ENCODE data around the gene CLN5. TPM values are rescaled to one million over a fixed set of nuclear protein-coding genes. Genes with fewer than 3 reads are reported as not detected.

CLN5 gene
- polyA plus RNA-seq, 1 donor from 2014 or later, result 25.9 TPM

GRCh38 chr13:77000475-77000874, 8.6 kb downstream of the CLN5 start:
- Histone ChIP-seq H3K4me3 (ENCODE audit: low read length) (no peak overlapping the region), H4K20me1 (ENCODE audit: insufficient read depth) (no peaks in the 10 kb centered on the region), H3K9ac (ENCODE audit: low read length) (no peak overlapping the region), H3K9me2 (ENCODE audit: insufficient read depth, low read length) (no peaks in the 10 kb centered on the region), H3K79me2 (replicated peaks; ENCODE audit: insufficient read depth, low read length) (peaks cover 2% of the 10 kb centered on the region), H3K36me3 (ENCODE audit: insufficient read depth, low read length) (no peaks in the 10 kb centered on the region), H3F3A (ENCODE audit: insufficient read depth, low read length, poor library complexity, severe bottlenecking) (no peaks in the 10 kb centered on the region), H3K9me3 (ENCODE audit: low read length) (no peaks in the 10 kb centered on the region), H3K27me3 (ENCODE audit: insufficient read depth, low read depth, low read length) (no peaks in the 10 kb centered on the region), H2AFZ (ENCODE audit: low read depth, low read length) (no peak overlapping the region), H3K27ac (ENCODE audit: low read length) (no peak overlapping the region), H3K4me2 (ENCODE audit: low read length) (no peak overlapping the region)
- TF ChIP-seq EZH2 (IDR thresholded peaks at IDR 0.05; ENCODE audit: borderline replicate concordance, insufficient read depth, low read length, poor library complexity, severe bottlenecking) (no peak), EP300 (conservative IDR thresholded peaks at IDR 0.05; ENCODE audit: poor library complexity, severe bottlenecking) (no peak), RAD21 (conservative IDR thresholded peaks at IDR 0.05) (no peak), REST (IDR thresholded peaks at IDR 0.05; ENCODE audit: borderline replicate concordance) (no peak), CTCF (IDR thresholded peaks at IDR 0.05; ENCODE audit: poor library complexity, severe bottlenecking) (no peak), SMC3 (conservative IDR thresholded peaks at IDR 0.05; ENCODE audit: poor library complexity) (no peak), TAF1 (IDR thresholded peaks at IDR 0.05; ENCODE audit: low read depth) (no peak), MXI1 (conservative IDR thresholded peaks at IDR 0.05; ENCODE audit: poor library complexity, severe bottlenecking) (no peak), POLR2AphosphoS5 (IDR thresholded peaks at IDR 0.05) (no peak)

GRCh38 chr13:77001540-77001939, 9.7 kb downstream of the CLN5 start:
- Histone ChIP-seq H3K9me3 (ENCODE audit: low read length) (no peaks in the 10 kb centered on the region), H3K79me2 (replicated peaks; ENCODE audit: insufficient read depth, low read length) (peaks cover 9% of the 10 kb centered on the region), H3K4me3 (ENCODE audit: low read length) (no peak overlapping the region), H3K9ac (ENCODE audit: low read length) (no peak overlapping the region), H3K27ac (ENCODE audit: low read length) (no peak overlapping the region), H3F3A (ENCODE audit: insufficient read depth, low read length, poor library complexity, severe bottlenecking) (no peaks in the 10 kb centered on the region), H3K4me2 (ENCODE audit: low read length) (no peak overlapping the region), H2AFZ (ENCODE audit: low read depth, low read length) (no peak overlapping the region), H3K9me2 (ENCODE audit: insufficient read depth, low read length) (no peaks in the 10 kb centered on the region), H4K20me1 (ENCODE audit: insufficient read depth) (no peaks in the 10 kb centered on the region), H3K36me3 (ENCODE audit: insufficient read depth, low read length) (no peaks in the 10 kb centered on the region), H3K27me3 (ENCODE audit: insufficient read depth, low read depth, low read length) (no peaks in the 10 kb centered on the region)
- TF ChIP-seq CTCF (IDR thresholded peaks at IDR 0.05; ENCODE audit: poor library complexity, severe bottlenecking) (no peak), SMC3 (conservative IDR thresholded peaks at IDR 0.05; ENCODE audit: poor library complexity) (no peak), MXI1 (conservative IDR thresholded peaks at IDR 0.05; ENCODE audit: poor library complexity, severe bottlenecking) (no peak), EP300 (conservative IDR thresholded peaks at IDR 0.05; ENCODE audit: poor library complexity, severe bottlenecking) (no peak), TAF1 (IDR thresholded peaks at IDR 0.05; ENCODE audit: low read depth) (no peak), POLR2AphosphoS5 (IDR thresholded peaks at IDR 0.05) (no peak), EZH2 (IDR thresholded peaks at IDR 0.05; ENCODE audit: borderline replicate concordance, insufficient read depth, low read length, poor library complexity, severe bottlenecking) (no peak), RAD21 (conservative IDR thresholded peaks at IDR 0.05) (no peak), REST (IDR thresholded peaks at IDR 0.05; ENCODE audit: borderline replicate concordance) (no peak)
